MCF 10A (cell line): ENCODE data around the gene TBC1D4. TPM values are rescaled to one million over a fixed set of nuclear protein-coding genes. Genes with fewer than 3 reads are reported as not detected.

Experiments used
- BruUV-seq: library from RNA; stranded (reverse); fragments of 400-500 nt; replicated peaks from 2 replicates; lab custom pipeline; 2021; lab: Mats Ljungman, UMichigan
- CTCF ChIA-PET: fragments of 300-600 bp; sonication (Branson Sonifier 250); formaldehyde crosslinking; extraction: SDS; loops from one replicate; lab custom pipeline; 2021; ENCODE audit warnings: antibody characterized with exemption, inconsistent platforms; lab: Yijun Ruan, JAX
- POLR2A ChIA-PET: fragments of 300-600, 350-650 bp; sonication (Branson Sonifier 250); formaldehyde crosslinking; extraction: SDS; loops from one replicate; lab custom pipeline; 2020; ENCODE audit warnings: antibody characterized with exemption, inconsistent platforms; lab: Yijun Ruan, JAX
- DNase-seq: peaks from one replicate; pipeline ENCODE4 v3.0.0-alpha.2; 2018; ENCODE audit not compliant: unreplicated experiment
- H3K27ac Mint-ChIP-seq: one replicate; pipeline ENCODE4 v1.8.0; 2022; ENCODE audit warnings: mild to moderate bottlenecking, low read depth, mixed read lengths; ENCODE audit not compliant: unreplicated experiment
- H3K27me3 Mint-ChIP-seq: one replicate; pipeline ENCODE4 v1.8.0; 2022; ENCODE audit warnings: mixed read lengths; ENCODE audit not compliant: insufficient read depth, unreplicated experiment
- H3K36me3 Mint-ChIP-seq: one replicate; pipeline ENCODE4 v1.8.0; 2022; ENCODE audit warnings: mild to moderate bottlenecking, moderate library complexity, mixed read lengths; ENCODE audit not compliant: insufficient read depth, unreplicated experiment
- H3K4me1 Mint-ChIP-seq: one replicate; pipeline ENCODE4 v1.8.0; 2022; ENCODE audit warnings: mixed read lengths; ENCODE audit not compliant: insufficient read depth, unreplicated experiment
- H3K4me3 Mint-ChIP-seq: one replicate; pipeline ENCODE4 v1.8.0; 2022; ENCODE audit warnings: mild to moderate bottlenecking, moderate library complexity, mixed read lengths; ENCODE audit not compliant: unreplicated experiment
- H3K9me3 Mint-ChIP-seq: one replicate; pipeline ENCODE4 v1.8.0; 2022; ENCODE audit warnings: mixed read lengths; ENCODE audit not compliant: unreplicated experiment
- CTCF ChIP-seq: fragments of 200-600 bp; IDR thresholded peaks from one replicate; pipeline ENCODE4 v1.8.0; 2022; ENCODE audit warnings: antibody characterized with exemption, mild to moderate bottlenecking; ENCODE audit not compliant: unreplicated experiment
- intact Hi-C: fragments of 100-400 bp; cut with micrococcal nuclease; formaldehyde crosslinking; loops from 2 replicates; pipeline ENCODE4 v1.14.1; 2022
- total RNA-seq: library from RNA; stranded (reverse); gene quantifications from 2 replicates; pipeline ENCODE4 v1.2.3, GENCODE V29; 2022

TBC1D4 gene
- total RNA-seq, 1 experiment from 2014 or later, result 9.3 TPM

GRCh38 chr13:75258159-75258782 lies 223.7 kb downstream of the TBC1D4 start:
- peaks cover 10% of the 10 kb centered on the region for H3K4me1 Mint-ChIP-seq
- ChIA-PET CTCF (interaction anchor here (0.5 to 5.0 kb wide), 22 partner anchors 11 to 1548 kb away, joined by 3 to 22 read pairs (median 4); no protein-coding TSS in a partner anchor), POLR2A (interaction anchor here (0.8 to 3.9 kb wide), 4 partner anchors 21 to 1538 kb away, joined by 3 to 27 read pairs (median 4); no protein-coding TSS in a partner anchor)
- H3K27ac Mint-ChIP-seq, result no peak overlapping the region
- intact Hi-C loops, result loop anchor here (1.0 to 10.0 kb wide), 6 partner anchors 41 to 1536 kb away; partner anchors contain the start of genes KLF12 and TBC1D4
- DNase-seq, result peak; percentile 70
- H3K9me3 Mint-ChIP-seq, result no peaks in the 10 kb centered on the region
- TF ChIP-seq CTCF, result peak; percentile 67
- no peaks in the 10 kb centered on the region for H3K27me3 Mint-ChIP-seq
- no TSS peak for BruUV-seq
- no peak overlapping the region for H3K4me3 Mint-ChIP-seq
- no peaks in the 10 kb centered on the region for H3K36me3 Mint-ChIP-seq

GRCh38 chr13:75256922-75257321 lies 225.0 kb downstream of the TBC1D4 start:
- intact Hi-C loops, result loop anchor here (1.0 to 10.0 kb wide), 4 partner anchors 40 to 1422 kb away; partner anchors contain the start of genes KLF12 and TBC1D4
- DNase-seq, result peak; percentile 88
- Mint-ChIP-seq H3K36me3 (no peaks in the 10 kb centered on the region), H3K4me1 (peaks cover 10% of the 10 kb centered on the region), H3K9me3 (no peaks in the 10 kb centered on the region), H3K27ac (peak overlapping the region; percentile 13), H3K27me3 (no peaks in the 10 kb centered on the region), H3K4me3 (no peak overlapping the region)
- POLR2A ChIA-PET, result interaction anchor here (0.7 to 3.9 kb wide), 3 partner anchors 18 to 31 kb away, joined by 3 to 27 read pairs (median 4); no protein-coding TSS in a partner anchor
- TF ChIP-seq CTCF, result no peak
- BruUV-seq, result no TSS peak
- CTCF ChIA-PET, result interaction anchor here (0.6 to 5.0 kb wide), 13 partner anchors 29 to 1537 kb away, joined by 3 to 22 read pairs (median 5); no protein-coding TSS in a partner anchor

- POLR2A ChIA-PET, result interaction anchor here (0.6 to 3.9 kb wide), 2 partner anchors 29 to 279 kb away, joined by 3 to 27 read pairs; no protein-coding TSS in a partner anchor
- Mint-ChIP-seq H3K4me1 (peaks cover 19% of the 10 kb centered on the region), H3K4me3 (no peak overlapping the region), H3K36me3 (no peaks in the 10 kb centered on the region), H3K27ac (no peak overlapping the region), H3K27me3 (no peaks in the 10 kb centered on the region), H3K9me3 (no peaks in the 10 kb centered on the region)
- no peak for DNase-seq
- no TSS peak for BruUV-seq
- CTCF ChIA-PET, result interaction anchor here (0.6 to 5.0 kb wide), 8 partner anchors 22 to 1533 kb away, joined by 3 to 22 read pairs (median 5); no protein-coding TSS in a partner anchor
- intact Hi-C loops, result loop anchor here (5.0 to 10.0 kb wide), 3 partner anchors 38 to 1121 kb away; partner anchors contain the start of genes KLF12 and TBC1D4
- TF ChIP-seq CTCF, result no peak
Measured at GRCh38 chr13:75255653-75256052, 226.3 kb downstream of the TBC1D4 start.

- no peak overlapping the region for H3K4me3 Mint-ChIP-seq
- DNase-seq, result no peak
- H3K4me1 Mint-ChIP-seq, result peaks cover 24% of the 10 kb centered on the region
- no peaks in the 10 kb centered on the region for H3K36me3 Mint-ChIP-seq
- POLR2A ChIA-PET, result interaction anchor here (3.9 kb wide), 1 partner anchor 29 kb away, joined by 27 read pairs; no protein-coding TSS in a partner anchor
- H3K9me3 Mint-ChIP-seq, result no peaks in the 10 kb centered on the region
- CTCF ChIA-PET, result interaction anchor here (0.7 to 5.0 kb wide), 5 partner anchors 22 to 1533 kb away, joined by 3 to 22 read pairs (median 7); no protein-coding TSS in a partner anchor
- TF ChIP-seq CTCF, result no peak
- H3K27ac Mint-ChIP-seq, result no peak overlapping the region
- BruUV-seq, result no TSS peak
- intact Hi-C loops, result loop anchor here (5.0 to 10.0 kb wide), 3 partner anchors 38 to 1120 kb away; partner anchors contain the start of genes KLF12 and TBC1D4
- H3K27me3 Mint-ChIP-seq, result no peaks in the 10 kb centered on the region
Measured at GRCh38 chr13:75255147-75255546, 226.8 kb downstream of the TBC1D4 start.
